ENCODE results near the gene CCER1. TPM values are rescaled to one million over a fixed set of nuclear protein-coding genes. Genes with fewer than 3 reads are reported as not detected.

Gene CCER1
- total and polyA plus RNA-seq, 12 donors, result not detected

- ATAC-seq, result no peak
- DNase-seq, result no peak
- TF ChIP-seq, protein P1, sequence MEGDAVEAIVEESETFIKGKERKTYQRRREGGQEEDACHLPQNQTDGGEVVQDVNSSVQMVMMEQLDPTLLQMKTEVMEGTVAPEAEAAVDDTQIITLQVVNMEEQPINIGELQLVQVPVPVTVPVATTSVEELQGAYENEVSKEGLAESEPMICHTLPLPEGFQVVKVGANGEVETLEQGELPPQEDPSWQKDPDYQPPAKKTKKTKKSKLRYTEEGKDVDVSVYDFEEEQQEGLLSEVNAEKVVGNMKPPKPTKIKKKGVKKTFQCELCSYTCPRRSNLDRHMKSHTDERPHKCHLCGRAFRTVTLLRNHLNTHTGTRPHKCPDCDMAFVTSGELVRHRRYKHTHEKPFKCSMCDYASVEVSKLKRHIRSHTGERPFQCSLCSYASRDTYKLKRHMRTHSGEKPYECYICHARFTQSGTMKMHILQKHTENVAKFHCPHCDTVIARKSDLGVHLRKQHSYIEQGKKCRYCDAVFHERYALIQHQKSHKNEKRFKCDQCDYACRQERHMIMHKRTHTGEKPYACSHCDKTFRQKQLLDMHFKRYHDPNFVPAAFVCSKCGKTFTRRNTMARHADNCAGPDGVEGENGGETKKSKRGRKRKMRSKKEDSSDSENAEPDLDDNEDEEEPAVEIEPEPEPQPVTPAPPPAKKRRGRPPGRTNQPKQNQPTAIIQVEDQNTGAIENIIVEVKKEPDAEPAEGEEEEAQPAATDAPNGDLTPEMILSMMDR (IDR thresholded peaks at IDR 0.05), result no peak
- H3K27me3 ChIP-seq, result no peaks in the 10 kb centered on the region
- no peaks in the 10 kb centered on the region for H3K36me3 ChIP-seq
- intact Hi-C loops (cut with DNase I), result loop anchor here in 9 of 10 donors (5.0 to 10.0 kb wide), 9 partner anchors 130 to 380 kb away; partner anchors contain the start of gene LUM (in 1 of the 9)
- no peaks in the 10 kb centered on the region for H3K9me3 ChIP-seq
- no peak overlapping the region for H3K4me3 ChIP-seq
- no peak overlapping the region for H3K27ac ChIP-seq
- WGBS, 2 donors, result 94 to 95% methylated on average over 1 of the region's 1 CpG
- H3K4me1 ChIP-seq, result peaks cover 0 to 7% (median 0%) of the 10 kb centered on the region in 9 donors
These were observed 22.2 kb upstream of the CCER1 start for GRCh38 chr12:90977224-90977623.

DNA sequence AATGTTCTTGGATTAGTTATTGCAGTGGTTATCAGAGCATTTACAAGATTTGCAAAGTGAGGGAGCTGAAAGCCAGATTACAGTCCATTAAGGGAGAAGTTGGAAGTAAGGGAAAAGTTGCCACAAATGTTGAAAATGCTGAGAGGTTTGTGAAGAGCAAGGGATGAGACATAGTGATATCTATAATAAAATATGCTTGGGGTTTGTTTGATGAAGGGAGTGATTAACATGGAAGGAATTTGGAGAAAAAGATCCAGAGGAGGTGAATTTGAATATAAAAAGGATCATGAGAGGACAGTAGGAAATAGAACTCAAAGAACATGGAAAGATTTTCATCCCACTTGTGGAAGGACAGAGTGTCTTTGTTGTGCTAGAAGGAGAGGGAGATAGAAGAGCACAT lies 19.3 kb upstream of the CCER1 start:
- Histone ChIP-seq H3K27me3 (no peaks in the 10 kb centered on the region), H3K27ac (no peak overlapping the region), H3K4me1 (peaks cover 0 to 7% (median 0%) of the 10 kb centered on the region in 9 donors), H3K36me3 (no peaks in the 10 kb centered on the region), H3K9me3 (no peaks in the 10 kb centered on the region), H3K4me3 (no peak overlapping the region)
- intact Hi-C loops (cut with DNase I), result loop anchor here in 3 of 10 donors (10.0 kb wide), 3 partner anchors 201 to 381 kb away; no protein-coding TSS in a partner anchor
- ATAC-seq, result no peak
- DNase-seq, result no peak
- TF ChIP-seq, protein P1 (IDR thresholded peaks at IDR 0.05), result no peak

- intact Hi-C loops (cut with DNase I), result loop anchor here in 3 of 10 donors (10.0 kb wide), 3 partner anchors 203 to 383 kb away; no protein-coding TSS in a partner anchor
- Histone ChIP-seq H3K36me3 (no peaks in the 10 kb centered on the region), H3K4me1 (no peaks in the 10 kb centered on the region), H3K27ac (no peak overlapping the region), H3K27me3 (no peaks in the 10 kb centered on the region), H3K9me3 (no peaks in the 10 kb centered on the region), H3K4me3 (no peak overlapping the region)
- TF ChIP-seq, protein P1 (IDR thresholded peaks at IDR 0.05), result no peak
- ATAC-seq (no peak), DNase-seq (no peak)
These were observed 17.2 kb upstream of the CCER1 start for GRCh38 chr12:90972226-90972625.

DNA sequence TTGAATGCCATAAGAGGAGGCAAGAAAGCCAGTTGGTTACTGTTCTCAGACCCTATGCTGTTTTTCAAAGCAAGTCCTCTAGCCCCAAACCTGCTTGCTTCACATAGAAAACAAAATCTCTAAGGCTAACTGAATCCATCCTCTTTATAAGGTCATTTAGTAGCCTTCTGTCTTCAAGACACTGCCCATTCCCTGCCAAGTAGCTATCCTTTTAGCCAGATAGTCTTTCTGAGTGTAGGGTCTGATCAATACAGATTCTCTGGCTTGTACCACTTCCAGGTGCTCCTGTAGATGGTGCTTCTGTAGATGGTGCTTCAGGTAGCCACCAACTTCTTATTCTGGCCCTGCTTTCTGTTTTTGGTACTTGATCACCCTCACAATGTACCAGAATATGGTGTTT lies 15.9 kb upstream of the CCER1 start:
- ATAC-seq (no peak), DNase-seq (no peak)
- no peak overlapping the region for H3K27ac ChIP-seq
- H3K9me3 ChIP-seq, result no peaks in the 10 kb centered on the region
- no peaks in the 10 kb centered on the region for H3K4me1 ChIP-seq
- TF ChIP-seq, protein P1 (IDR thresholded peaks at IDR 0.05), result no peak
- no peak overlapping the region for H3K4me3 ChIP-seq
- H3K36me3 ChIP-seq, result no peaks in the 10 kb centered on the region
- no peaks in the 10 kb centered on the region for H3K27me3 ChIP-seq
- intact Hi-C loops (cut with DNase I), result loop anchor here in 3 of 10 donors (10.0 kb wide), 3 partner anchors 204 to 384 kb away; no protein-coding TSS in a partner anchor
